ENCODE data around the gene NUDT1. TPM values are rescaled to one million over a fixed set of nuclear protein-coding genes. Genes with fewer than 3 reads are reported as not detected.

Gene NUDT1
- total and polyA plus RNA-seq, 12 donors = 2.5 to 17.3 (median 8.7) TPM

DNA sequence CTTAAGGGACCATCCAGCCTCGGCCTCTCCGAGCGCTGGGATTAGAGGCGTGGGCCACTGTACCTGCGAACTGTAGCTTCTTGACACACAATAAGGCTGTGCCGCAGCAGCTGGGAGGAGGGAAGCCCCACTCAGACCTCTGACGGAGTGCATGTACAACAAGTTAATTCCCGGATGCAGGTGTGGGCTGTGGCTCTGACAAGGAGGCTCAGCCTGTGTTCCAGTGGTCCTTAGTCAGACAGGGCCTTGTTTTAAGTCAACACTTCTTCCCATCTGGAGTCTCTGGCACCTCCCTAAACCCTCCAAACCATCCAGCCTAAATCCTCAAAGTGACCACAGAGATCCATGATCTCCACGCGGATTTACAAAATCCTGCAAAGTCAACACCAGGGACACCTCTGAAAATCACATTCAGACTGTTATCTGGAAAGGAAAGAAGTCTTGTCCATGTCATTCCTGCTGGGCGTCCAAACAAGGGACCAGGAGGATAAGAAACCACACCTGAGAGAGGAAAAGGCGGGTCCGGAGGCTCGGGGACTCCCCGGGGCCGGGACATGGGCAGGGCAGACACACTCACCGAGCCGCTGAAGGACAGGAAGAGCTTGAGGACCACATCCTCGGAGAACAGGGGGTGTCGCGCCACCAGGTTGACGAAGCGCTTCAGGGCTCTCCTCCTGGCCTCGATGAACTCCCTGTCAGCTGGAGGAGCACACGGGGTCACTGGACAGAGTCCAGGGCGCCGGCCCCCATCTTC, 29.4 kb downstream of the NUDT1 start:
- TF ChIP-seq, protein P1, sequence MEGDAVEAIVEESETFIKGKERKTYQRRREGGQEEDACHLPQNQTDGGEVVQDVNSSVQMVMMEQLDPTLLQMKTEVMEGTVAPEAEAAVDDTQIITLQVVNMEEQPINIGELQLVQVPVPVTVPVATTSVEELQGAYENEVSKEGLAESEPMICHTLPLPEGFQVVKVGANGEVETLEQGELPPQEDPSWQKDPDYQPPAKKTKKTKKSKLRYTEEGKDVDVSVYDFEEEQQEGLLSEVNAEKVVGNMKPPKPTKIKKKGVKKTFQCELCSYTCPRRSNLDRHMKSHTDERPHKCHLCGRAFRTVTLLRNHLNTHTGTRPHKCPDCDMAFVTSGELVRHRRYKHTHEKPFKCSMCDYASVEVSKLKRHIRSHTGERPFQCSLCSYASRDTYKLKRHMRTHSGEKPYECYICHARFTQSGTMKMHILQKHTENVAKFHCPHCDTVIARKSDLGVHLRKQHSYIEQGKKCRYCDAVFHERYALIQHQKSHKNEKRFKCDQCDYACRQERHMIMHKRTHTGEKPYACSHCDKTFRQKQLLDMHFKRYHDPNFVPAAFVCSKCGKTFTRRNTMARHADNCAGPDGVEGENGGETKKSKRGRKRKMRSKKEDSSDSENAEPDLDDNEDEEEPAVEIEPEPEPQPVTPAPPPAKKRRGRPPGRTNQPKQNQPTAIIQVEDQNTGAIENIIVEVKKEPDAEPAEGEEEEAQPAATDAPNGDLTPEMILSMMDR (IDR thresholded peaks at IDR 0.05) = no peak
- no peak for TF ChIP-seq POLR2A (IDR thresholded peaks at IDR 0.05)
- Histone ChIP-seq H3K4me3 (no peak overlapping the region), H3K27ac (no peak overlapping the region), H3K36me3 (replicated peaks in 1 of 2) (peaks cover 0 to 28% of the 10 kb centered on the region in 2 donors), H3K27me3 (no peaks in the 10 kb centered on the region), H3K9me3 (replicated peaks in 1 of 3) (no peaks in the 10 kb centered on the region), H3K4me1 (replicated peaks in 1 of 2) (no peaks in the 10 kb centered on the region)
- no peak for DNase-seq
- WGBS, 4 donors = 81 to 89% (median 84%) methylated on average over 15 to 27 of the region's 27 CpGs
- intact Hi-C loops (cut with DNase I) = no loop called here

DNA sequence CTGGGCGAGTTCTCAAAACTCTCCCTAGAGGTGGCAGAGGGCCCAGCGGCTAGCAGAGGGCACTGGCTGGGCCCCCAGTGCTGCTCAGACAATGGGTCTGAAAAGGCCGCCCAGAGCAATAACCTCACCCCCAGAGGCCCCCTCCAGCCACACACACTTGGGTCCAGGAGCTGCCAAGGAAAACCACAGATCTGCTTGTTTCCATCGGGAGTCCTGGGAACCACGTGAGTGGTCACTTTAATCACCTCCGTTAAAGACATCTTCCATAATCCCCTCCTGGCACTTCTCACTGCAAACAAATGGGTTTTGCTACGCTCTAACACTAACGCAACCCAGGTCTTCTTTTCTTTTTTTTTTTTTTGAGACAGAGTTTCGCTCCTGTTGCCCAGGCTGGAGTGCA, 30.0 kb downstream of the NUDT1 start:
- TF ChIP-seq, protein P1 (IDR thresholded peaks at IDR 0.05) = no peak
- TF ChIP-seq POLR2A (IDR thresholded peaks at IDR 0.05) = no peak
- Histone ChIP-seq H3K36me3 (replicated peaks in 1 of 2) (peaks cover 0 to 28% of the 10 kb centered on the region in 2 donors), H3K9me3 (replicated peaks in 1 of 3) (no peaks in the 10 kb centered on the region), H3K27ac (no peak overlapping the region), H3K27me3 (no peaks in the 10 kb centered on the region), H3K4me3 (no peak overlapping the region), H3K4me1 (replicated peaks in 1 of 2) (no peaks in the 10 kb centered on the region)
- intact Hi-C loops (cut with DNase I) = no loop called here
- WGBS, 4 donors = 90 to 92% (median 91%) methylated on average over 7 to 9 of the region's 9 CpGs
- no peak for DNase-seq

DNA sequence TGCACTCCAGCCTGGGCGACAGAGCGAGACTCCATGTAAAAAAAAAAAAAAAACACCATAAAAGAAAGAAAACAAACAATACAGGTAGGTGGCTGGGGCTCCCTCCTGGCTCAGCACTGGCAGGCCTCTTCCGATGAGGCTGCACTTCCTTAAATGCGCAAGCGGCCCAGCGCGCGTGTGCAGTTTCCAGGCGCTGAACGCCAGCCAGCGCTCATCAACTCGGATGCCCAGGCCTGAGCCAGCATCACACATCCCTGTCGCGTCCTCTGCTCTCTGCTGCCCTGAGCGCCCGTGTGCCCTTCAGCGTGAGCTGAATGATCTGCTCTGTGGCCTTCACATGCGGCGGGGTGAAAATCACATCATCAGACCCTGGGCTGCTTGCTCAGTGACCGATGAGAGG, 31.8 kb downstream of the NUDT1 start:
- Histone ChIP-seq H3K4me3 (no peak overlapping the region), H3K4me1 (replicated peaks in 1 of 2) (no peaks in the 10 kb centered on the region), H3K27me3 (no peaks in the 10 kb centered on the region), H3K36me3 (replicated peaks in 1 of 2) (peaks cover 0 to 28% of the 10 kb centered on the region in 2 donors), H3K27ac (no peak overlapping the region), H3K9me3 (replicated peaks in 1 of 3) (no peaks in the 10 kb centered on the region)
- no peak for DNase-seq
- intact Hi-C loops (cut with DNase I) = no loop called here
- no peak for TF ChIP-seq POLR2A (IDR thresholded peaks at IDR 0.05)
- 89 to 99% (median 96%) methylated on average over 13 to 20 of the region's 20 CpGs for WGBS, 4 donors

DNA sequence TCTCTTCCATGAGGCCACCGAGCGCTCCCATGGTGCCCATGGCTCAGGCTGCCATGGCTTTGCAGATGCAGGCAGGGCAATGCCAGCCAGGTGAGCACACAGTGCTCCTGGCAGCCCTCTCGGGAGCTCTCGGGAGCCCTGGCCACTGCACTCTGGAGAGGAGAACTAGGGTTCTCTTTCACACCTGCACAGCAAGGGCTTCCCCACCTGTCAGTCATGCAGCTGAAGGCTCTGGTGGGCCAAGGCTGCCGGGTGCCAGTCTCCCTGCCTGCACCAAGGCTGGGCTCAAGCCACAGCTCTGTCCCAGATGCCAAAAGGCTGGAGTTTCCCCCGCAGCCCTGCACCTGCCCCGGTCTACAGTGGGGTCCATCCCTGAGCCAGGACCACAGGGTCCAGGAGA, 32.6 kb downstream of the NUDT1 start:
- Histone ChIP-seq H3K4me3 (no peak overlapping the region), H3K27ac (no peak overlapping the region), H3K27me3 (no peaks in the 10 kb centered on the region), H3K36me3 (replicated peaks in 1 of 2) (peaks cover 0 to 28% of the 10 kb centered on the region in 2 donors), H3K4me1 (replicated peaks in 1 of 2) (no peaks in the 10 kb centered on the region), H3K9me3 (replicated peaks in 1 of 3) (no peaks in the 10 kb centered on the region)
- no peak for DNase-seq
- intact Hi-C loops (cut with DNase I) = no loop called here
- TF ChIP-seq POLR2A (IDR thresholded peaks at IDR 0.05) = no peak
- TF ChIP-seq, protein P1 (IDR thresholded peaks at IDR 0.05) = no peak
- 81 to 84% (median 82%) methylated on average over 3 to 7 of the region's 7 CpGs; no CpG with 5 or more reads in 1 of the 4 donors for WGBS, 4 donors

DNA sequence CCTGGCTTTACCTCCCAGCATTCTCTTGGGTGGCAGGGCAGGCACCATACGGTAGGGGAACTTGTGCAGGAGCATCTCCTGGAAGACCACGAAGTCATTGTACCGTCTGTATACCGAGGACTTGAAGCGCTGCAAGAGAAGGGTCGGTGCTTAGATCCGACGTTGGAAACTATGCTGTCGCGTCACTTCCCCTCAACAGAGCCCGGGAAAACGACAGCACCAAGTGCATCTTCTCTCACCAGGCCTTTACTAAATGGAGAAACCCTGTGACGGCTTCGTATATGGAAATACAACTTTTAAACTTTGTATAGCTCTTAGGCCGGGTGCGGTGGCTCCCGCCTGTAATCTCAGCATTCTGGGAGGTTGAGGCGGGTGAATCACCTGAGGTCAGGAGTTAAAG, 33.1 kb downstream of the NUDT1 start:
- Histone ChIP-seq H3K4me3 (no peak overlapping the region), H3K27me3 (no peaks in the 10 kb centered on the region), H3K27ac (no peak overlapping the region), H3K9me3 (replicated peaks in 1 of 3) (no peaks in the 10 kb centered on the region), H3K4me1 (replicated peaks in 1 of 2) (no peaks in the 10 kb centered on the region), H3K36me3 (replicated peaks in 1 of 2) (peaks cover 0 to 28% of the 10 kb centered on the region in 2 donors)
- 87 to 90% (median 89%) methylated on average over 17 to 18 of the region's 18 CpGs for WGBS, 4 donors
- no peak for TF ChIP-seq POLR2A (IDR thresholded peaks at IDR 0.05)
- TF ChIP-seq, protein P1 (IDR thresholded peaks at IDR 0.05) = no peak
- intact Hi-C loops (cut with DNase I) = no loop called here
- DNase-seq = no peak
